GM03348 (cell line): ENCODE data around the gene AP2A2.
"Not testable (repeated sequence)": the region's sequence is repeated elsewhere in the genome, so short reads cannot be mapped to it uniquely, and the experiment has no call there.

Experiments
- DNase-seq: peaks from one replicate; pipeline ENCODE4 v3.0.0; 2012; ENCODE audit warnings: low spot score

Gene AP2A2

GRCh38 chr11:1015826-1016545 lies 90.3 kb downstream of the AP2A2 start:
- no peak for DNase-seq

GRCh38 chr11:1016610-1017126 lies 91.0 kb downstream of the AP2A2 start:
- not testable (repeated sequence) for DNase-seq

GRCh38 chr11:1017269-1018005 lies 91.8 kb downstream of the AP2A2 start:
- DNase-seq, result no peak

- no peak for DNase-seq
Observed at GRCh38 chr11:1018091-1018490, 92.4 kb downstream of the AP2A2 start.

GRCh38 chr11:1019321-1019910 lies 93.7 kb downstream of the AP2A2 start:
- no peak for DNase-seq

GRCh38 chr11:1020211-1020905 lies 94.7 kb downstream of the AP2A2 start:
- DNase-seq, result no peak

- DNase-seq, result no peak
Observed at GRCh38 chr11:1022411-1022810, 96.7 kb downstream of the AP2A2 start.

GRCh38 chr11:1022908-1023810 lies 97.5 kb downstream of the AP2A2 start:
- DNase-seq, result no peak

GRCh38 chr11:1023811-1024596 lies 98.3 kb downstream of the AP2A2 start:
- no peak for DNase-seq

- no peak for DNase-seq
Observed at GRCh38 chr11:1024597-1025409, 99.1 kb downstream of the AP2A2 start.

- no peak for DNase-seq
Observed at GRCh38 chr11:1025410-1026162, 99.9 kb downstream of the AP2A2 start.

GRCh38 chr11:1026163-1026450 lies 100.4 kb downstream of the AP2A2 start:
- no peak for DNase-seq

GRCh38 chr11:1026641-1027482 lies 101.2 kb downstream of the AP2A2 start:
- DNase-seq, result no peak

- no peak for DNase-seq
Observed at GRCh38 chr11:1027483-1028290, 102.0 kb downstream of the AP2A2 start.

GRCh38 chr11:1028291-1028540 lies 102.5 kb downstream of the AP2A2 start:
- no peak for DNase-seq

GRCh38 chr11:1028616-1029015 lies 102.9 kb downstream of the AP2A2 start:
- DNase-seq, result no peak

- no peak for DNase-seq
Observed at GRCh38 chr11:1029051-1029450, 103.4 kb downstream of the AP2A2 start.

GRCh38 chr11:1029654-1030053 lies 104.0 kb downstream of the AP2A2 start:
- no peak for DNase-seq
